Nephron (organoid): ENCODE measurements around the gene CTNNA3.
A peak's percentile ranks its signal among the peaks of the same experiment; 100 is the strongest.

Experiments used
- H3K27ac Mint-ChIP-seq, 3 experiments: 2 replicates each; pipeline ENCODE4 v1.8.0; 2020; ENCODE audit warnings: mixed read lengths in 3 of 3, mild to moderate bottlenecking in 2 of 3, moderate library complexity in 1 of 3
- H3K27me3 Mint-ChIP-seq: 2 replicates; pipeline ENCODE4 v1.8.0; 2021; ENCODE audit warnings: low read depth, mild to moderate bottlenecking, moderate library complexity, mixed read lengths
- H3K36me3 Mint-ChIP-seq: 2 replicates; pipeline ENCODE4 v1.8.0; 2020; ENCODE audit warnings: low read depth, mixed read lengths
- H3K4me1 Mint-ChIP-seq: 2 replicates; pipeline ENCODE4 v1.8.0; 2020; ENCODE audit warnings: mixed read lengths
- H3K4me3 Mint-ChIP-seq, 3 experiments: 2 replicates each; pipeline ENCODE4 v1.8.0; 2020; ENCODE audit warnings: mild to moderate bottlenecking in 3 of 3, mixed read lengths in 3 of 3, moderate library complexity in 2 of 3
- H3K9me3 Mint-ChIP-seq: 2 replicates; pipeline ENCODE4 v1.8.0; 2020; ENCODE audit warnings: mixed read lengths
- TF ChIP-seq, protein P1 (sequence below), 3 experiments: fragments of 200-600 bp; sonication (generic); IDR thresholded peaks; one replicate each; pipeline ENCODE4 v1.5.0; 2021; ENCODE audit warnings: antibody characterized with exemption in 3 of 3; ENCODE audit not compliant: unreplicated experiment in 3 of 3

The CTNNA3 gene

DNA sequence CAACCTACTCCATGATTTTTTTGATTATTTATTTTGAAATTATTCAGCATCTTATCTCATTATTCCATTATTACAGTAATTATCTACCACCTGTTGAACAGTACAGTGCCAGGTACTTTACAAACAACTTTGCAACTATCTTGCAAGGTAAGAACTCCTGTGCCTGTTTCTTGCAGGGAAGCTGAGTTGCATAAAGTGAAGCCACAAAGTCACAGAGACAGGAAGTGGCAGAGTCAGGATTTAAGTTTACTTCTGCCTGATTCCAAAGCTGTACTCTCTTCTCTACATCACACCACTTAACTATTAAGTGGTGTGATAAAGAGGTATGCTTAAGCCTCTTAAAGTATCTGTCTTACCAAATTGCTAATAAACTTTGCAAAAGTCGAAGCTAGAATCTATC, 690.0 kb downstream of the CTNNA3 start:
- H3K9me3 Mint-ChIP-seq = no peaks in the 10 kb centered on the region
- H3K27me3 Mint-ChIP-seq = no peaks in the 10 kb centered on the region
- no peak overlapping the region for H3K27ac Mint-ChIP-seq
- TF ChIP-seq, protein P1, sequence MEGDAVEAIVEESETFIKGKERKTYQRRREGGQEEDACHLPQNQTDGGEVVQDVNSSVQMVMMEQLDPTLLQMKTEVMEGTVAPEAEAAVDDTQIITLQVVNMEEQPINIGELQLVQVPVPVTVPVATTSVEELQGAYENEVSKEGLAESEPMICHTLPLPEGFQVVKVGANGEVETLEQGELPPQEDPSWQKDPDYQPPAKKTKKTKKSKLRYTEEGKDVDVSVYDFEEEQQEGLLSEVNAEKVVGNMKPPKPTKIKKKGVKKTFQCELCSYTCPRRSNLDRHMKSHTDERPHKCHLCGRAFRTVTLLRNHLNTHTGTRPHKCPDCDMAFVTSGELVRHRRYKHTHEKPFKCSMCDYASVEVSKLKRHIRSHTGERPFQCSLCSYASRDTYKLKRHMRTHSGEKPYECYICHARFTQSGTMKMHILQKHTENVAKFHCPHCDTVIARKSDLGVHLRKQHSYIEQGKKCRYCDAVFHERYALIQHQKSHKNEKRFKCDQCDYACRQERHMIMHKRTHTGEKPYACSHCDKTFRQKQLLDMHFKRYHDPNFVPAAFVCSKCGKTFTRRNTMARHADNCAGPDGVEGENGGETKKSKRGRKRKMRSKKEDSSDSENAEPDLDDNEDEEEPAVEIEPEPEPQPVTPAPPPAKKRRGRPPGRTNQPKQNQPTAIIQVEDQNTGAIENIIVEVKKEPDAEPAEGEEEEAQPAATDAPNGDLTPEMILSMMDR (IDR thresholded peaks at IDR 0.05; ENCODE audit: unreplicated experiment in 3 of 3) = no peak
- peaks cover under 1% of the 10 kb centered on the region for H3K4me1 Mint-ChIP-seq
- no peaks in the 10 kb centered on the region for H3K36me3 Mint-ChIP-seq
- no peak overlapping the region for H3K4me3 Mint-ChIP-seq

DNA sequence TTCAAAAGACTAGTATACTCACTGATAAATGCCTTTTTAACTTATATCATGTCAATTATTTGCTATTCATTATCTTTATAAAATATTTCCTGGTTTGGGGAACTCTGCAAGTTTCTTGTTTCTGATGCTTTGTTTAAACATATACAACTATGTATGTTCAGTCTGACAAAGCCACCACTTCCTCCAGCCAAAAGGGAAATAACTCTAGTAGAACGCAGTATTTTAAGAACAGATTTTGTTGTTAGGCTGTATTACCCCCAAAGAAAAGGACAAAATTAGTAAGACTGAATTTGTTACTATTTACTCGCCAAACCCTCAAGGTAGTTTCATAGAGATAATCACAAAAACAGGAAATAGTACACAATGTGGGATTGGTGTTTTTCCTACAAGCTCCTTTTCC, 691.3 kb downstream of the CTNNA3 start:
- H3K4me1 Mint-ChIP-seq = peaks cover 9% of the 10 kb centered on the region
- H3K27me3 Mint-ChIP-seq = no peaks in the 10 kb centered on the region
- no peaks in the 10 kb centered on the region for H3K36me3 Mint-ChIP-seq
- no peak overlapping the region for H3K4me3 Mint-ChIP-seq
- H3K9me3 Mint-ChIP-seq = no peaks in the 10 kb centered on the region
- no peak overlapping the region for H3K27ac Mint-ChIP-seq
- TF ChIP-seq, protein P1 (IDR thresholded peaks at IDR 0.05; ENCODE audit: unreplicated experiment in 3 of 3) = no peak

DNA sequence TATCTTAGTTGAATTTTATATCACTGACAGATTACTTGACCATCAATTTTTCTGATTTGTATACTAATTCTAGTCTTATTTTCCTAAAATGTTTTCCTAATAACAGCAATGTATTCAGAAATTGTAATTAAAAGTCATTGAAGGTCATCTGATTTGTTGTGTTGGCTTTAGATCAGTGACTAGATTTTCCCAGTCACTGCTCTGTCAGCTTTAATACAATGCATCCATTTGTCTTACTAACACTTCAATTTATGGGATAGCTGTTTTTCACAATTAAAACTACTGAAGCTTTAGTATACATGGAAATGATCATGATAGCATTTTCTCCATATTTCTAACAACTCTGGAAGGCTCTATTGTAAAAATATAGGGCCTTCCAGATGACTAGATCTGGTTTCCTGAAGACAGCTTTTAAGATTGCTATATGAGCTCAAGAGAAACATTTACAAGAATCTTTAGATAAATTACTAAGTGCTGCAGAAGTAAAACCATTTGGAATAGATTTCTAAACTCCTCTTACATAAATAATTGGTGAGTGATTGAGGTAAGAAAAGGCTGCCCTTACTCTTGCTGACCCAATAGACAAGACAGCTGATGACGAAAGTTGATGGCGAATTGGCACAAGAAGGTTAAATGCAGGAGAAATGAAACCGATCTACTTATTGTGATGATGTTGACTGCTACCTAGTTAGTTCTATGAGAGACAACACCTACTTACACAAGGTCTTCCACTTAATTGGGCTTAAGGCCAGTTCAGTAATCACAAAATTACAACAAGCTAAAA, 696.0 kb downstream of the CTNNA3 start:
- Mint-ChIP-seq H3K4me1 (peaks cover 9% of the 10 kb centered on the region), H3K36me3 (no peaks in the 10 kb centered on the region), H3K27ac (peak overlapping the region; percentile 65 to 95 (median 82)), H3K27me3 (peaks cover 3% of the 10 kb centered on the region), H3K9me3 (no peaks in the 10 kb centered on the region), H3K4me3 (no peak overlapping the region)
- TF ChIP-seq, protein P1 (IDR thresholded peaks at IDR 0.05; ENCODE audit: unreplicated experiment in 3 of 3) = no peak

DNA sequence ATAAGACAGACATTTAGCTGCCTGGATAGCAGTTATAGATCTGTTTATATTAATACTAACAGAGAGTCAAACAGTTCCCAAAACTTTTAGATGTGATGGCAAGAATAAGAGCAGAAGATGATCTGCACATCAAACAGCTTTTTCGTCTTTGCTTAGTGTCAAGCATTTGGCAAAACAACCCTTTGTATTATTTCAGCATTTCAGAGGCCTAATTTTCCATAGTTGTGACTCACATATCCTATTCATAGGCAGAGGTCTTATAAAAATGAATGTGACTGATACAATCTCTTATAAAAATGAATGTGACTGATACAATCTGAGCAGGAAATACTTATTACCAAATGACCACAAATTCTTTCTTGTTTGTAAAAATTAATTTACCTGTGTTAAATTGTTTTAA, 699.0 kb downstream of the CTNNA3 start:
- H3K4me1 Mint-ChIP-seq = peaks cover 10% of the 10 kb centered on the region
- H3K4me3 Mint-ChIP-seq = no peak overlapping the region
- no peaks in the 10 kb centered on the region for H3K9me3 Mint-ChIP-seq
- peaks cover 5% of the 10 kb centered on the region for H3K27me3 Mint-ChIP-seq
- H3K36me3 Mint-ChIP-seq = no peaks in the 10 kb centered on the region
- TF ChIP-seq, protein P1 (IDR thresholded peaks at IDR 0.05; ENCODE audit: unreplicated experiment in 3 of 3) = no peak
- no peak overlapping the region for H3K27ac Mint-ChIP-seq

DNA sequence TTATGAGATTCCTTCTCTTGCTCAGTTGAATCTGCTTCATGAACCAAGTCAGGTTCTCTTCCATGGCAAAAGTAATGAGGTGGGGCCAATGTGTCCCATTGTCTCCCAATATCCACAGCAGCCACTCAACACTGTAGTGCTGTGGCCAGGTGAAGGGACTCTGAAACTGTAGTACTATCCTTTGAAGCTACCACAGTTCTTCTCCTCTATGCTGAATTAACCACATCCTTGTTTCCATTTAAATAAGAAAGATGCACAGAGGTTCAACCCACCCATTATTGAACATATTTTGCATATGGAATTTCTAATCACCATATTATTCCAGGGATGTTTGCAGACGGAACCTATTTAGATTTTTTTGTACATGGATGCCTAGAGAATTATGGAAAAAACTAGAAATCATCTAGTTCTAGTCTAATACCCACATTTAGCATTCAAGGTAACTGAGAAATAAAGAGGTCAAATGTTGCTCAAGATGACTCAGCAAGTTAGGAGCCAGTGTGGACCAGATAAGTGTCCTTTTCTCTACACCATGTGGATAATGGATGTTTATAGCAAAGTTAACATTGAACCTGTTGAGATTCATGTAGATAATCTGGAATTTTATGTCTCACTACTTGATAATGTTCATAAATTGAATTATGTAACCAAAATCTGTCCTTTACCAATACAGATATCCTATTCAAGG, 705.7 kb downstream of the CTNNA3 start:
- no peak overlapping the region for H3K27ac Mint-ChIP-seq
- H3K4me3 Mint-ChIP-seq = no peak overlapping the region
- peaks cover 4% of the 10 kb centered on the region for H3K4me1 Mint-ChIP-seq
- TF ChIP-seq, protein P1 (IDR thresholded peaks at IDR 0.05; ENCODE audit: unreplicated experiment in 3 of 3) = no peak
- no peaks in the 10 kb centered on the region for H3K36me3 Mint-ChIP-seq
- H3K27me3 Mint-ChIP-seq = peaks cover 5% of the 10 kb centered on the region
- H3K9me3 Mint-ChIP-seq = no peaks in the 10 kb centered on the region
